G401 (cell line): ENCODE results near the gene CAMTA1. TPM values are rescaled to one million over a fixed set of nuclear protein-coding genes. Genes with fewer than 3 reads are reported as not detected.

Experiments
- DNase-seq: peaks from one replicate; pipeline ENCODE4 v3.0.0-alpha.2; 2015; ENCODE audit warnings: low spot score
- in situ Hi-C: cut with HindIII; loops from 2 replicates; pipeline ENCODE4 v1.10.0; 2016; ENCODE audit warnings: low sequenced_read_pairs, mixed read lengths
- total RNA-seq: library from RNA; depleted of rRNA; stranded (reverse); fragments of >200 nt; shearing (Covaris generic); gene quantifications from 2 replicates; pipeline ENCODE4 v1.2.3, GENCODE V29; 2014

Gene CAMTA1
- total RNA-seq, 1 experiment from 2014 or later: 137 TPM

DNA sequence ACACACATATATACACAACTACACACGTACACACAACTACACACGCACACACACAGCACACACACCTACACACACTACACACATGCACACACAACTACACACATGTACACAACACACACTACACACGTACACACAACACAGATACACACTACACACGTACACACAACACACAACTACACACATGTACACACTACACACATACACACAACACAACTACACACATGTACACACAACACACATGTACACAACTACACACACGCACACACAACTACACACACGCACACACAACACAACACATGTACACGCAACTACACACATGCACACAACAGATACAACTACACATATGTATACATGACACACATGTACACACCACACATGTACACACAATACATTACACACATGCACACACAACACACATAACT, 318.1 kb downstream of the CAMTA1 start:
- in situ Hi-C loops: no loop called here
- DNase-seq: no peak

- in situ Hi-C loops: no loop called here
- DNase-seq: no peak
Observed at GRCh38 chr1:7103874-7104273, 318.6 kb downstream of the CAMTA1 start.

GRCh38 chr1:7104339-7104738, 319.1 kb downstream of the CAMTA1 start:
- DNase-seq: no peak
- in situ Hi-C loops: no loop called here

- no peak for DNase-seq
- in situ Hi-C loops: no loop called here
Observed at GRCh38 chr1:7105269-7105668, 320.0 kb downstream of the CAMTA1 start.

DNA sequence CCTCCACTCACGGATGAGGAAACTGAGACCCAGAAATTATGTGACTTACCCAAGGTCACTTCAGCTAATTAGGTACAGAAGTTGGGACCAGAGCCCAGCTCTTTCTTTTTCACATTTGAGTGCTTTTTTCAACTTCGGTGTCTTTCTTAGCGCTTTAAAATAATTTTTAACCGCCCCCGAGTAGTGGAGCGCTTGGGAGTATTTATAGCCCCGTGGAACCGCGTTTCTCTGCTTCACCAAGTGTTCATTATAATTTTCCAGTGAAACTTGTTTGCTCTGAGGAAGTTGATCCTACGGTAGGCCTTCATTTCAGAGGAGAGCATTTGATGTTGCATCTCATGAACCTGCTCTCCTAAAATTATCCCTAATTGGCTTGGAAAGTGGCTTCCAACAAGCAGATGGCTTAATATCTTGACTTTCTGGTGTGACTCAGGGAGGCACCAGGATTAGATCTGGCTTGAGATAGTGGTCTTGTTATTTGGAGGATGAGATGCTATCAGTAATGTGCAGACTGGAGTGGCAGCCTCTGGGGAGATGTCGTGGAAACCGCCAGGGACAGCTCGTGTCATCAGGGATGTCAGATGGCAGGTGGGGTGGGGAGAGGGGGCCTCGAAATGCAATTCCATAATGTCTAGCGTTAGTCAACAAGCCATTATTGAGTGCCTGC, 321.3 kb downstream of the CAMTA1 start:
- in situ Hi-C loops: no loop called here
- DNase-seq: no peak

DNA sequence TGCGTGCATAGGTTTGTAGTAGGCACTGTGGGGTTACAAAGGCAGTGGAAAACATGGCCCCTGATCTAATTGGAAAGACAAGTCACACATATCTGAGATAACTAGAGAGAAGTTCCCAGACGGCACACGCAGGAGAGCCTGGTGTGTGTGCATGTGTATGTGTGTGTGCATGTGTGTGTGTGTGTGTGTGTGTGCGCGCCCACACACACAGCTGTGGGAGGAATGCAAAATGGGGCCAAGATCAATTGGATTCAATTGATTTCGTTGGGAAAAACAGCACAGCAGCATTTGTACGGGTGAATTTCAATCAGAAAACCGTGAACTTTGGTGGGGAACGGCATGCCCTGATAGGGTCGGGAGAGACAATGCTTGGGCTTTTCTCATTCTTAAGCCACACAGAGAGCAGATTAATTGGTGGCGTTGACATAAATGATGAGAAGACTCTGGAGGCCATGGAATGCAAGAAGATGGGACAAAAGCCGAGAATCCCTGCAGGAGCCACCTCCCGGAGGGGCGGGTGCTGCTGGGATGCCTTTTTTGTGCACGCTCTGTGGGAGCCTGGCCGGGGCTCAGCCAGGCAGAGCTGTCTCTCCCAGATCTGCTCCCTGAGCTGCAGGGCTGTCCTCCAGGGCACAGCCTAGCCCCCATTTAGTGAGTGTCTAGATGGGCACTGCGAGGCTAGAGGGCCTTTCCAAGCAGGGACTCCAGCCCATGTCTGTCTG, 322.0 kb downstream of the CAMTA1 start:
- in situ Hi-C loops: no loop called here
- DNase-seq: no peak

DNA sequence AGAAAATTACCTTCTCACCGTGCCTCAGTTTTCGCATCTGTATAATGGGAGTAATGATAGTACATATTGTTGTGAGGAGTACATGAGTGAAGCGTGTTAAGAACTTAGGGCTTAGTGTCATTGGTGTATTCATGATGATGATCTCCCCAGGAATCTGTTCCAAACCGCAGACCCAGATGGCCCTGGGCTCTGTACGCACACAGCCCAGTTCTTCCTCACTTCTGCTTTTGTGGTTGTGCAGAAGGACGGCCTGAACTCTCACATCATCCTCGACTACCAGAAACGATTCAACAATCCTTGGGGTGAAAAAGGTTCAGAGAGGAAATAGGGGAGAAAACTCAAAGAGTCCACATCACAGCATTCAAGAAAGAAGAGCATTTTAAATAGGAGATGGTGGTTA, 323.0 kb downstream of the CAMTA1 start:
- no peak for DNase-seq
- in situ Hi-C loops: no loop called here

DNA sequence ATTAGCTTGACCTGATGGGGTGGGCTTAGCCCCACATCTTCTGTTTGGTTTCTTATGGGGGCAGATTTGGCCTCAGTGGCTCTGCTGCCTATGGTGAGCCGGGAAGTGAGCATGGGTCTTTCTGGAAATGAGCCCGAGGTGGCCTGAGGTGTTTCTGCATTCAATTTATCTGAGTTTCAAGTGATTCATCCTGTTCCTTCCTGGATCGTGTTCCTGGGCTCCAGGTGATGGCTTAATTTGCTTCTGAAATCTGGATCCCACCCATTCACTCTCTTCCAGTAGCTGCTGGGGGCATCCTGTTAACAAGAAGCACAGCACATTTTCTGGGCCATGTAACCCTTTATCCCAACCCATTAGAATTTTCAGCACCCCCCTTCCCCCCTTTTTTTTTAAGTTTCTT, 324.6 kb downstream of the CAMTA1 start:
- in situ Hi-C loops: no loop called here
- peak; percentile 15 for DNase-seq

- peak; percentile 41 for DNase-seq
- in situ Hi-C loops: no loop called here
Observed at GRCh38 chr1:7110321-7110720, 325.1 kb downstream of the CAMTA1 start.

DNA sequence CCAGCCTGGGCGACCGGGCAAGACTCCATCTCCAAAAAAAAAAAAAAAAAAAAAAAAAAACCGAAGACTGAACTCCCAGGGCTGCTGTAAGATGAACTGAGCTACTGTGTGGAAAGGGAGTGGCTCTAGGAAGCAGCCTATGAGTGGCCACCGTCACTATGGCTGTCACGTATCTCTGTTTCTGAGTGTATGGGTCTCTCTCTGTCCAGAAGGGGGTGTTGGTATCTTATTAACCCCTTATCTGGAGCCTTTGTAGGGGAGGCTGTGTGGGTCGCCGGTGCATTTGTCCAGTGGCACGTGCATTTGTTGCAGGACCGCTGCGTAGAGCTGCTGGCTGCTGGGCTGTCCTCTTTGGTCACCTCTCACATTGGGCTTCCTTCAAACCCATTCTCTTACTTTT, 326.6 kb downstream of the CAMTA1 start:
- DNase-seq: no peak
- in situ Hi-C loops: no loop called here

DNA sequence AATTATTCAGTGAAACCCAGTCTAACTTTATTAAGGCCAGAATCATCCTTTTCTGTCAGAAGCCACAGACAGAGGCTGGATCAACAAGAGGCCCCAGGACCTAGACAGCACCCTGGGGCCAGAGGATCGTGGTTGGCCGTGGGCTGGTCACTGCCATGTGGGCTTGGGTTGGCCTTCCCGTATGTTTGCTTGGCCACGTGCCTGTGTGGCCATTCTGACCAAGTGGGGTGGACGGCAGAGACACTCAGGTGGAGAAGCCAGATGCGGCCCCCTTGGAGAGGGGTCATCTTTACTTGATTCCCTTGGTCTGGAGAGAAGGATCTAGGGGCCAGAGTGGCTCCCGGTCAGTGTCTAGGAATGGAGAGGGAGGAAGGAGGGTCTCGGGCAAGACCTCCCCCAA, 327.9 kb downstream of the CAMTA1 start:
- DNase-seq: no peak
- in situ Hi-C loops: no loop called here

DNA sequence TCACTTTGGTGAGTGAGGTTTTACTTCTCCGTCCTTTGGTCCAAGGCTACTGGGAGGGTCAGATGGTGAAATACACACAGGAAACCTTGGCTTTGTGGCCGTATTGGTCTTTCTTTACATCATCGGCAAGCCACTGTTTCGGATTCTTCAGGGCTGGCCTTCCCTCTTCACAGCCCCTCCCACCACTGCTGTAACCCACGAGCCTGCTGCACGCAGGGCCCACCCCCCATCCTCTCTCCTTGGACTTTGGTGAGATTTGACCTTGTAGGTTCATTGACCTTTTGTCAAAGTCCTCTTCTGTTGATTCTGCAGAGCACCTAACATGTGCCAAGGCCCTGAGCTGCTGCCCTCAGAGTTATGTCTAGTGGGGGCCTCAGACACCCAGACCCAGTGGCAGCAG, 328.6 kb downstream of the CAMTA1 start:
- in situ Hi-C loops: no loop called here
- no peak for DNase-seq

DNA sequence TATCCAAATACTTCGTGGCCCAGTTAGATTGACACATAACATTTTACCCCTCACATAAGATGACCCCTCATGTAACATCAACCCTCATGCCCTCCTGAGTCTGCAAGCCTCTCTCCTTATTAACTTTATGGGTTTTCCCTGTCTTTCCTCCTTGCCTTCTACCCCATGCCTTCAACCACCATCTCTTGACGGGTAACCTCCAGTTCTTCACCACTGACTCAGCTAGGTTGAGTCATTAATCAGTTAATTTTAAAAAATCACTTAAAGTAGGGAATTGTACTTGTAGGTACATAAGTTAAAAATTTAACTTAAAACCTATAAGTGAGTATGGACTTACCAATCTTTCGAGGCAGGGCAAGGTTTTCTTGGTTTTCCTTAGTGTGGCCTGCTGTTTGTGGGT, 330.7 kb downstream of the CAMTA1 start:
- in situ Hi-C loops: no loop called here
- DNase-seq: no peak

- DNase-seq: peak; percentile 16
- in situ Hi-C loops: no loop called here
Observed at GRCh38 chr1:7117399-7118281, 332.4 kb downstream of the CAMTA1 start.

GRCh38 chr1:7119156-7119555, 333.9 kb downstream of the CAMTA1 start:
- in situ Hi-C loops: no loop called here
- DNase-seq: no peak

DNA sequence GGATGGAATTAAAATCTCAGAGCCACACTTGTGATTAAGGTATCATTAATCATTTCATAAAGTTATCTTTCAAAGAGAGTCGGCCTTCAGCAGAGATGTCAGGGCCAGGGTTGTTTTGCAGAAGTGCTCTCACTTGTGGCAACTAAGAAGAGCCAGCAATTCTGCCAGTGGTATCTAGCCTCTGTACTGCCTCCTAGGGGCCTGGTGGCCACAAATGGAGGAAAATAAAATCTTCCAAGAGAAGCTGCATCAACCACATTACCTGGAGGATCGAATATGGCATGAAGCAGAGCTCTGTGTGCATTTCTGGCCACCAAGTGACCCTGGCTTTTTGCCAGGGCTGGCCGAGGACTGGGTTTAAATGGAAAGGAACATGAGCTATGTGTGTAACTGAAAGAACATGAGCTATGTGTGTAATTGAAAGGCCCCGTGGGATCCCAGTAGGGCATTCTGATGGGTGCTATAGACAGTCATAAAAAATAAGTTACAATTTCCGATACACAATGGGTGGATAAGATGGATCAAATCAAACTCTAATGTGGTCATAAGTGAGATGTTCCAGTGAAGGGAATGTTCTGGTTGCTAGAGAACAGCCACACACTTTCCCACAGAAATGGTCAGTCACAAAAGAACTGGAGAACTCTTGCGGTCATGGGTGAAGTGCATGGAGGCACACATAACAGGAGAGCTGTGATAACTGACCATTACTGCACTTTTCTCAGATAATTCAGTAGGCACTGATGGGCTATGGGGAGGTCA, 335.8 kb downstream of the CAMTA1 start:
- peak; percentile 48 for DNase-seq
- in situ Hi-C loops: no loop called here

DNA sequence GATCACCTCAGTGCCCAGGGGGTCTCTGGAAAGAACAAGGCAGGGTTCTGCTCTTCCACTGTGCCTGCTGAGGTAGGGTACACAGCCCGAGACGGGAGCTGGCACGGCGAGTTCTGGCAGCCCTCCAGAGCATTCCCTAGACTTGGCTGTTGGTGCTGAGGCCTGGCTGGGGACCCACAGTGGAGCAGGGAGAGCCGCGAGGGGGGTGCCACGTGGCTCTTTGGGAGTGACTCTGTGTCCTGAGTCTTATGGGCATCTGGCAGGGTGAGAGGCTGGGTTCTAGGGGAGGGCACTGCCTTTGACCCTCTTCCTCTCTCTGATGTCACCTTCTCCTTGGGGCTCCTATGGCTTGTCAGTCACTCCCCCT, 336.4 kb downstream of the CAMTA1 start:
- in situ Hi-C loops: no loop called here
- peak; percentile 59 for DNase-seq

GRCh38 chr1:7127322-7128075, 342.2 kb downstream of the CAMTA1 start:
- no peak for DNase-seq
- in situ Hi-C loops: no loop called here

DNA sequence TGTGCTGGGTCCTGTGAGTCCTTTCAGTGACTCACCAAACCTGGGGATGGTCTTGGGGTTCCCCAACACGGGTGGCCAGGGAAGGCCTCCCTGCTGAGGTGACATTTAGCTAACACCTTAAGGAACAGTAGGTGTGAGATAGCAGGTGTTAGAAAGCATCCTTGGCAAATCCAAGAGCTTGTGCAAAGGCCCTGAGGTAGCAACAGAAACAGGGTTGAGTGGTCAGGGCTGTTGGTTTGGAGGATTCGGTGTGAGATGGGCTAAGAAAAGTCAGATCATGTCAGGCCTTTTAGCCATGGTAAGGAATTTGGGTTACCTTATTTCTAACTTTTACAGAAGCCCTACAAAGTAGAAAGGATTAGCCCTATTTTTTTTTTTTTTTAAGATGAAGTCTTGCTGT, 343.0 kb downstream of the CAMTA1 start:
- in situ Hi-C loops: no loop called here
- DNase-seq: no peak
